H1 (cell line): Measurements from ENCODE around the gene PDE8B. TPM values are rescaled to one million over a fixed set of nuclear protein-coding genes. Genes with fewer than 3 reads are reported as not detected.

Experiments used
- BCL11A ChIP-seq, 2 experiments: IDR thresholded peaks; one replicate each; pipeline ENCODE4 v1.6.1; 2011; ENCODE audit warnings: low read depth in 2 of 2, low read length in 2 of 2, mild to moderate bottlenecking in 2 of 2
- EZH2 ChIP-seq: fragments of 200-600 bp; sonication (generic); IDR thresholded peaks from 2 replicates; pipeline ENCODE4 v1.7.1; 2012; ENCODE audit warnings: low read depth, mild to moderate bottlenecking, moderate library complexity, low read length, inconsistent platforms; ENCODE audit not compliant: severe bottlenecking
- JUN ChIP-seq: IDR thresholded peaks from 2 replicates; pipeline ENCODE4 v1.6.1; 2011; ENCODE audit warnings: low read depth, mild to moderate bottlenecking, improper control_type of control experiment, low read length
- POU5F1 ChIP-seq: IDR thresholded peaks from 2 replicates; pipeline ENCODE4 v1.6.1; 2011; ENCODE audit warnings: low read depth, mild to moderate bottlenecking, low read length, moderate library complexity
- SAP30 ChIP-seq: fragments of 300-600 bp; sonication (generic); IDR thresholded peaks from 2 replicates; pipeline ENCODE4 v1.7.1; 2012; ENCODE audit warnings: low read length, moderate library complexity, mild to moderate bottlenecking, inconsistent platforms; ENCODE audit not compliant: insufficient read depth, insufficient replicate concordance
- SIRT6 ChIP-seq: IDR thresholded peaks from one replicate; pipeline ENCODE4 v1.7.1; 2012; ENCODE audit warnings: low read length, inconsistent platforms
- SIX5 ChIP-seq: IDR thresholded peaks from 2 replicates; pipeline ENCODE4 v1.6.1; 2011; ENCODE audit warnings: mild to moderate bottlenecking, low read depth, low read length
- SRF ChIP-seq: IDR thresholded peaks from 2 replicates; pipeline ENCODE4 v1.6.1; 2011; ENCODE audit warnings: mild to moderate bottlenecking, low read depth, low read length, moderate library complexity
- TCF12 ChIP-seq: IDR thresholded peaks from 2 replicates; pipeline ENCODE4 v1.6.1; 2011; ENCODE audit warnings: low read depth, mild to moderate bottlenecking, low read length
- YY1 ChIP-seq: IDR thresholded peaks from 2 replicates; pipeline ENCODE4 v1.6.1; 2011; ENCODE audit warnings: low read depth, mild to moderate bottlenecking, low read length
- polyA plus RNA-seq, 7 experiments: library from polyadenylated mRNA; depleted of rRNA in 3 of 7; stranded (reverse) in 5 of 7; unstranded in 2 of 7; fragments of >200 nt in 5 of 7; fragments of 200-250 nt in 2 of 7; gene quantifications; 1 replicate in 5 of 7; 2 replicates in 1 of 7; 4 replicates in 1 of 7; pipeline versions ENCODE4 v1.2.1 to v1.2.3, GENCODE V29; 2011 to 2013; ENCODE audit warnings: missing spikeins in 2 of 7, mixed read lengths in 2 of 7
- total RNA-seq: library from RNA; stranded (reverse); fragmentation: NEBNext Ultra II Directional; extraction: Animal tissue kit (Norgen Biotek cat#: 25700); gene quantifications from 2 replicates; pipeline ENCODE4 v1.2.1, GENCODE V29; 2021
- TF ChIP-seq, protein P1 (sequence below): fragments of 300-600 bp; sonication (generic); IDR thresholded peaks from 2 replicates; pipeline ENCODE4 v1.7.1; 2012; ENCODE audit warnings: low read length, moderate library complexity, mild to moderate bottlenecking, inconsistent platforms; ENCODE audit not compliant: insufficient replicate concordance
- TF ChIP-seq, protein P2 (sequence below): IDR thresholded peaks from 2 replicates; pipeline ENCODE4 v1.6.1; 2012; ENCODE audit warnings: inconsistent platforms

PDE8B gene
- total and polyA plus RNA-seq, 2 of the 8 experiments (the other 6 are each of a cell fraction or from before 2014, with no cell fraction given): 0.32 to 1.1 TPM

DNA sequence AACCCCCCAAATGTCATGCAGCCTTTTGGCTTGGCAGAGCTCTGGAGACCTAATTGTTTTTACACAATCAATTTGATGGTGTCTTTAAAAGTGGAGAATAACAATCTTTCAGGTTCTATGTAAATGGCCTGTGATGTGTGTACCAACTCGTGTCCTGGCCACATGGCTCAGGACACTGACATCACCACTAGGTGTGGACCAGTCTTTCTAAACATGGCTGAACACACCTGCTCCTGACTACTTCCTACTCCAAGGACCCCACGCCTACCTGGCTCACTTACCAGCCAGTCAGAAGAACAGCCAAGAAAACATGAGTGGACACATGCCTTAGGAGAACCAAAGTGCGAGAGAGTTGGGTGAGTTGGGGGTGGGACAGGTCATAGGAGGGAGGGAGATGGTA is 210.5 kb downstream of the PDE8B start (continued):
- TF ChIP-seq, protein P1, sequence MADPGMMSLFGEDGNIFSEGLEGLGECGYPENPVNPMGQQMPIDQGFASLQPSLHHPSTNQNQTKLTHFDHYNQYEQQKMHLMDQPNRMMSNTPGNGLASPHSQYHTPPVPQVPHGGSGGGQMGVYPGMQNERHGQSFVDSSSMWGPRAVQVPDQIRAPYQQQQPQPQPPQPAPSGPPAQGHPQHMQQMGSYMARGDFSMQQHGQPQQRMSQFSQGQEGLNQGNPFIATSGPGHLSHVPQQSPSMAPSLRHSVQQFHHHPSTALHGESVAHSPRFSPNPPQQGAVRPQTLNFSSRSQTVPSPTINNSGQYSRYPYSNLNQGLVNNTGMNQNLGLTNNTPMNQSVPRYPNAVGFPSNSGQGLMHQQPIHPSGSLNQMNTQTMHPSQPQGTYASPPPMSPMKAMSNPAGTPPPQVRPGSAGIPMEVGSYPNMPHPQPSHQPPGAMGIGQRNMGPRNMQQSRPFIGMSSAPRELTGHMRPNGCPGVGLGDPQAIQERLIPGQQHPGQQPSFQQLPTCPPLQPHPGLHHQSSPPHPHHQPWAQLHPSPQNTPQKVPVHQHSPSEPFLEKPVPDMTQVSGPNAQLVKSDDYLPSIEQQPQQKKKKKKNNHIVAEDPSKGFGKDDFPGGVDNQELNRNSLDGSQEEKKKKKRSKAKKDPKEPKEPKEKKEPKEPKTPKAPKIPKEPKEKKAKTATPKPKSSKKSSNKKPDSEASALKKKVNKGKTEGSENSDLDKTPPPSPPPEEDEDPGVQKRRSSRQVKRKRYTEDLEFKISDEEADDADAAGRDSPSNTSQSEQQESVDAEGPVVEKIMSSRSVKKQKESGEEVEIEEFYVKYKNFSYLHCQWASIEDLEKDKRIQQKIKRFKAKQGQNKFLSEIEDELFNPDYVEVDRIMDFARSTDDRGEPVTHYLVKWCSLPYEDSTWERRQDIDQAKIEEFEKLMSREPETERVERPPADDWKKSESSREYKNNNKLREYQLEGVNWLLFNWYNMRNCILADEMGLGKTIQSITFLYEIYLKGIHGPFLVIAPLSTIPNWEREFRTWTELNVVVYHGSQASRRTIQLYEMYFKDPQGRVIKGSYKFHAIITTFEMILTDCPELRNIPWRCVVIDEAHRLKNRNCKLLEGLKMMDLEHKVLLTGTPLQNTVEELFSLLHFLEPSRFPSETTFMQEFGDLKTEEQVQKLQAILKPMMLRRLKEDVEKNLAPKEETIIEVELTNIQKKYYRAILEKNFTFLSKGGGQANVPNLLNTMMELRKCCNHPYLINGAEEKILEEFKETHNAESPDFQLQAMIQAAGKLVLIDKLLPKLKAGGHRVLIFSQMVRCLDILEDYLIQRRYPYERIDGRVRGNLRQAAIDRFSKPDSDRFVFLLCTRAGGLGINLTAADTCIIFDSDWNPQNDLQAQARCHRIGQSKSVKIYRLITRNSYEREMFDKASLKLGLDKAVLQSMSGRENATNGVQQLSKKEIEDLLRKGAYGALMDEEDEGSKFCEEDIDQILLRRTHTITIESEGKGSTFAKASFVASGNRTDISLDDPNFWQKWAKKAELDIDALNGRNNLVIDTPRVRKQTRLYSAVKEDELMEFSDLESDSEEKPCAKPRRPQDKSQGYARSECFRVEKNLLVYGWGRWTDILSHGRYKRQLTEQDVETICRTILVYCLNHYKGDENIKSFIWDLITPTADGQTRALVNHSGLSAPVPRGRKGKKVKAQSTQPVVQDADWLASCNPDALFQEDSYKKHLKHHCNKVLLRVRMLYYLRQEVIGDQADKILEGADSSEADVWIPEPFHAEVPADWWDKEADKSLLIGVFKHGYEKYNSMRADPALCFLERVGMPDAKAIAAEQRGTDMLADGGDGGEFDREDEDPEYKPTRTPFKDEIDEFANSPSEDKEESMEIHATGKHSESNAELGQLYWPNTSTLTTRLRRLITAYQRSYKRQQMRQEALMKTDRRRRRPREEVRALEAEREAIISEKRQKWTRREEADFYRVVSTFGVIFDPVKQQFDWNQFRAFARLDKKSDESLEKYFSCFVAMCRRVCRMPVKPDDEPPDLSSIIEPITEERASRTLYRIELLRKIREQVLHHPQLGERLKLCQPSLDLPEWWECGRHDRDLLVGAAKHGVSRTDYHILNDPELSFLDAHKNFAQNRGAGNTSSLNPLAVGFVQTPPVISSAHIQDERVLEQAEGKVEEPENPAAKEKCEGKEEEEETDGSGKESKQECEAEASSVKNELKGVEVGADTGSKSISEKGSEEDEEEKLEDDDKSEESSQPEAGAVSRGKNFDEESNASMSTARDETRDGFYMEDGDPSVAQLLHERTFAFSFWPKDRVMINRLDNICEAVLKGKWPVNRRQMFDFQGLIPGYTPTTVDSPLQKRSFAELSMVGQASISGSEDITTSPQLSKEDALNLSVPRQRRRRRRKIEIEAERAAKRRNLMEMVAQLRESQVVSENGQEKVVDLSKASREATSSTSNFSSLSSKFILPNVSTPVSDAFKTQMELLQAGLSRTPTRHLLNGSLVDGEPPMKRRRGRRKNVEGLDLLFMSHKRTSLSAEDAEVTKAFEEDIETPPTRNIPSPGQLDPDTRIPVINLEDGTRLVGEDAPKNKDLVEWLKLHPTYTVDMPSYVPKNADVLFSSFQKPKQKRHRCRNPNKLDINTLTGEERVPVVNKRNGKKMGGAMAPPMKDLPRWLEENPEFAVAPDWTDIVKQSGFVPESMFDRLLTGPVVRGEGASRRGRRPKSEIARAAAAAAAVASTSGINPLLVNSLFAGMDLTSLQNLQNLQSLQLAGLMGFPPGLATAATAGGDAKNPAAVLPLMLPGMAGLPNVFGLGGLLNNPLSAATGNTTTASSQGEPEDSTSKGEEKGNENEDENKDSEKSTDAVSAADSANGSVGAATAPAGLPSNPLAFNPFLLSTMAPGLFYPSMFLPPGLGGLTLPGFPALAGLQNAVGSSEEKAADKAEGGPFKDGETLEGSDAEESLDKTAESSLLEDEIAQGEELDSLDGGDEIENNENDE: no peak
- TF ChIP-seq TCF12 (no peak), BCL11A (IDR thresholded peaks at IDR 0.05; ENCODE audit: low read depth in 2 of 2, low read length in 2 of 2) (no peak), SIRT6 (no peak), SIX5 (no peak), SAP30 (no peak), POU5F1 (no peak), YY1 (no peak), SRF (no peak), EZH2 (no peak), JUN (no peak)
- TF ChIP-seq, protein P2, sequence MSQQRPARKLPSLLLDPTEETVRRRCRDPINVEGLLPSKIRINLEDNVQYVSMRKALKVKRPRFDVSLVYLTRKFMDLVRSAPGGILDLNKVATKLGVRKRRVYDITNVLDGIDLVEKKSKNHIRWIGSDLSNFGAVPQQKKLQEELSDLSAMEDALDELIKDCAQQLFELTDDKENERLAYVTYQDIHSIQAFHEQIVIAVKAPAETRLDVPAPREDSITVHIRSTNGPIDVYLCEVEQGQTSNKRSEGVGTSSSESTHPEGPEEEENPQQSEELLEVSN: no peak
